Mucosa of gallbladder (tissue), 1 donor: ENCODE results near the gene TSPOAP1. TPM values are rescaled to one million over a fixed set of nuclear protein-coding genes. Genes with fewer than 3 reads are reported as not detected.

ENCODE experiments used
- DNase-seq: peaks from one replicate; pipeline ENCODE4 v3.0.0-alpha.2; 2020; ENCODE audit warnings: low spot score
- total RNA-seq: library from RNA; stranded (reverse); gene quantifications from one replicate; pipeline ENCODE4 v1.2.1, GENCODE V29; 2021
- donor health status: DM: no; HTN: no; CAD: no.

The TSPOAP1 gene
- total RNA-seq, 1 donor from 2014 or later = 30.2 TPM

GRCh38 chr17:58304750-58305486 is 23.7 kb downstream of the TSPOAP1 start:
- DNase-seq = peak; percentile 9

- DNase-seq = peak; percentile 15
These were observed 24.4 kb downstream of the TSPOAP1 start for GRCh38 chr17:58303971-58304749.

- peak; percentile 5 for DNase-seq
These were observed 25.5 kb downstream of the TSPOAP1 start for GRCh38 chr17:58302919-58303585.

- peak; percentile 5 for DNase-seq
These were observed 26.2 kb downstream of the TSPOAP1 start for GRCh38 chr17:58302171-58302918.

- DNase-seq = peak; percentile 4
These were observed 27.0 kb downstream of the TSPOAP1 start for GRCh38 chr17:58301504-58302150.

- DNase-seq = peak; percentile 1
These were observed 28.3 kb downstream of the TSPOAP1 start for GRCh38 chr17:58300336-58300735.

- DNase-seq = no peak
These were observed 34.6 kb downstream of the TSPOAP1 start for GRCh38 chr17:58294034-58294433.

- no peak for DNase-seq
These were observed 37.3 kb downstream of the TSPOAP1 start for GRCh38 chr17:58291246-58291645.

- no peak for DNase-seq
These were observed 38.7 kb downstream of the TSPOAP1 start for GRCh38 chr17:58289869-58290268.

- DNase-seq = peak; percentile 6
These were observed 43.2 kb downstream of the TSPOAP1 start for GRCh38 chr17:58285422-58285810.

GRCh38 chr17:58284613-58285421 is 43.8 kb downstream of the TSPOAP1 start:
- DNase-seq = peak; percentile 3

- peak; percentile 4 for DNase-seq
These were observed 44.7 kb downstream of the TSPOAP1 start for GRCh38 chr17:58283674-58284612.

GRCh38 chr17:58282442-58282841 is 46.2 kb downstream of the TSPOAP1 start:
- DNase-seq = no peak

- DNase-seq = no peak
These were observed 47.0 kb downstream of the TSPOAP1 start for GRCh38 chr17:58281511-58282011.

GRCh38 chr17:58280480-58281217 is 47.9 kb downstream of the TSPOAP1 start, which contains the start of gene MPO:
Gene MPO, minus strand, starts transcription at chr17:58280935. Its CDS starts 177 bp downstream, at chr17:58280758.
- DNase-seq = no peak

GRCh38 chr17:58279736-58280479 is 48.7 kb downstream of the TSPOAP1 start:
- DNase-seq = no peak

- no peak for DNase-seq
These were observed 49.4 kb downstream of the TSPOAP1 start for GRCh38 chr17:58279016-58279711.
